HL-60 (cell line): ENCODE data around the gene TREM2.

Source experiments
- GABPA ChIP-seq: IDR thresholded peaks from 2 replicates; pipeline ENCODE4 v1.6.1; 2012; ENCODE audit warnings: low read depth
- POLR2AphosphoS5 ChIP-seq: IDR thresholded peaks from 2 replicates; pipeline ENCODE4 v1.6.1; 2012; ENCODE audit warnings: low read depth
- TF ChIP-seq, protein P1 (sequence below): IDR thresholded peaks from one replicate; pipeline ENCODE4 v1.5.1; 2011; ENCODE audit warnings: low read length, control low read depth, inconsistent platforms; ENCODE audit not compliant: insufficient read depth
- TF ChIP-seq, protein P2 (sequence below): IDR thresholded peaks from 2 replicates; pipeline ENCODE4 v1.6.1; 2012; ENCODE audit warnings: low read depth; ENCODE audit not compliant: insufficient replicate concordance

- TF ChIP-seq, protein P1, sequence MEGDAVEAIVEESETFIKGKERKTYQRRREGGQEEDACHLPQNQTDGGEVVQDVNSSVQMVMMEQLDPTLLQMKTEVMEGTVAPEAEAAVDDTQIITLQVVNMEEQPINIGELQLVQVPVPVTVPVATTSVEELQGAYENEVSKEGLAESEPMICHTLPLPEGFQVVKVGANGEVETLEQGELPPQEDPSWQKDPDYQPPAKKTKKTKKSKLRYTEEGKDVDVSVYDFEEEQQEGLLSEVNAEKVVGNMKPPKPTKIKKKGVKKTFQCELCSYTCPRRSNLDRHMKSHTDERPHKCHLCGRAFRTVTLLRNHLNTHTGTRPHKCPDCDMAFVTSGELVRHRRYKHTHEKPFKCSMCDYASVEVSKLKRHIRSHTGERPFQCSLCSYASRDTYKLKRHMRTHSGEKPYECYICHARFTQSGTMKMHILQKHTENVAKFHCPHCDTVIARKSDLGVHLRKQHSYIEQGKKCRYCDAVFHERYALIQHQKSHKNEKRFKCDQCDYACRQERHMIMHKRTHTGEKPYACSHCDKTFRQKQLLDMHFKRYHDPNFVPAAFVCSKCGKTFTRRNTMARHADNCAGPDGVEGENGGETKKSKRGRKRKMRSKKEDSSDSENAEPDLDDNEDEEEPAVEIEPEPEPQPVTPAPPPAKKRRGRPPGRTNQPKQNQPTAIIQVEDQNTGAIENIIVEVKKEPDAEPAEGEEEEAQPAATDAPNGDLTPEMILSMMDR: no peak
- TF ChIP-seq POLR2AphosphoS5: no peak
- TF ChIP-seq, protein P2, sequence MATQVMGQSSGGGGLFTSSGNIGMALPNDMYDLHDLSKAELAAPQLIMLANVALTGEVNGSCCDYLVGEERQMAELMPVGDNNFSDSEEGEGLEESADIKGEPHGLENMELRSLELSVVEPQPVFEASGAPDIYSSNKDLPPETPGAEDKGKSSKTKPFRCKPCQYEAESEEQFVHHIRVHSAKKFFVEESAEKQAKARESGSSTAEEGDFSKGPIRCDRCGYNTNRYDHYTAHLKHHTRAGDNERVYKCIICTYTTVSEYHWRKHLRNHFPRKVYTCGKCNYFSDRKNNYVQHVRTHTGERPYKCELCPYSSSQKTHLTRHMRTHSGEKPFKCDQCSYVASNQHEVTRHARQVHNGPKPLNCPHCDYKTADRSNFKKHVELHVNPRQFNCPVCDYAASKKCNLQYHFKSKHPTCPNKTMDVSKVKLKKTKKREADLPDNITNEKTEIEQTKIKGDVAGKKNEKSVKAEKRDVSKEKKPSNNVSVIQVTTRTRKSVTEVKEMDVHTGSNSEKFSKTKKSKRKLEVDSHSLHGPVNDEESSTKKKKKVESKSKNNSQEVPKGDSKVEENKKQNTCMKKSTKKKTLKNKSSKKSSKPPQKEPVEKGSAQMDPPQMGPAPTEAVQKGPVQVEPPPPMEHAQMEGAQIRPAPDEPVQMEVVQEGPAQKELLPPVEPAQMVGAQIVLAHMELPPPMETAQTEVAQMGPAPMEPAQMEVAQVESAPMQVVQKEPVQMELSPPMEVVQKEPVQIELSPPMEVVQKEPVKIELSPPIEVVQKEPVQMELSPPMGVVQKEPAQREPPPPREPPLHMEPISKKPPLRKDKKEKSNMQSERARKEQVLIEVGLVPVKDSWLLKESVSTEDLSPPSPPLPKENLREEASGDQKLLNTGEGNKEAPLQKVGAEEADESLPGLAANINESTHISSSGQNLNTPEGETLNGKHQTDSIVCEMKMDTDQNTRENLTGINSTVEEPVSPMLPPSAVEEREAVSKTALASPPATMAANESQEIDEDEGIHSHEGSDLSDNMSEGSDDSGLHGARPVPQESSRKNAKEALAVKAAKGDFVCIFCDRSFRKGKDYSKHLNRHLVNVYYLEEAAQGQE: no peak
- no peak for TF ChIP-seq GABPA
Measured at GRCh38 chr6:41174610-41175009, 11.7 kb upstream of the TREM2 start.
